H1 (cell line): Measurements from ENCODE around the gene CUX1. TPM values are rescaled to one million over a fixed set of nuclear protein-coding genes. Genes with fewer than 3 reads are reported as not detected.

Experiments used
- ASH2L ChIP-seq: fragments of 200-600, 300-600 bp; sonication (generic); IDR thresholded peaks from one replicate; pipeline ENCODE4 v1.7.1; 2017; ENCODE audit warnings: low read length
- FOSL1 ChIP-seq: IDR thresholded peaks from 2 replicates; pipeline ENCODE4 v1.6.1; 2011; ENCODE audit warnings: mild to moderate bottlenecking, low read depth, low read length, moderate library complexity; ENCODE audit not compliant: insufficient read depth
- KDM4A ChIP-seq: IDR thresholded peaks from one replicate; pipeline ENCODE4 v1.7.1; 2012; ENCODE audit warnings: low read depth, mild to moderate bottlenecking, moderate library complexity, low read length, inconsistent platforms; ENCODE audit not compliant: severe bottlenecking
- RFX5 ChIP-seq: IDR thresholded peaks from 2 replicates; pipeline ENCODE4 v1.6.1; 2011; ENCODE audit warnings: low read depth, low read length, improper control_type of control experiment, borderline replicate concordance
- RNF2 ChIP-seq: fragments of 200-900, 300-1000 bp; sonication (generic); IDR thresholded peaks from 2 replicates; pipeline ENCODE4 v1.7.1; 2016; ENCODE audit warnings: borderline replicate concordance, low read depth, mild to moderate bottlenecking, antibody characterized with exemption, low read length; ENCODE audit not compliant: poor library complexity, severe bottlenecking; ENCODE audit errors: missing control alignments
- polyA plus RNA-seq, 7 experiments: library from polyadenylated mRNA; depleted of rRNA in 3 of 7; stranded (reverse) in 5 of 7; unstranded in 2 of 7; fragments of >200 nt in 5 of 7; fragments of 200-250 nt in 2 of 7; gene quantifications; 1 replicate in 5 of 7; 2 replicates in 1 of 7; 4 replicates in 1 of 7; pipeline versions ENCODE4 v1.2.1 to v1.2.3, GENCODE V29; 2011 to 2013; ENCODE audit warnings: missing spikeins in 2 of 7, mixed read lengths in 2 of 7
- total RNA-seq: library from RNA; stranded (reverse); fragmentation: NEBNext Ultra II Directional; extraction: Animal tissue kit (Norgen Biotek cat#: 25700); gene quantifications from 2 replicates; pipeline ENCODE4 v1.2.1, GENCODE V29; 2021

Gene CUX1
- total and polyA plus RNA-seq, 2 of the 8 experiments (the other 6 are each of a cell fraction or from before 2014, with no cell fraction given) = 21.6 to 65.9 TPM

GRCh38 chr7:102185796-102186195 is 368.4 kb downstream of the CUX1 start (continued):
- TF ChIP-seq RNF2 = no peak
- no peak for TF ChIP-seq KDM4A
- no peak for TF ChIP-seq ASH2L
- TF ChIP-seq RFX5 = no peak
- no peak for TF ChIP-seq FOSL1
